Activated CD4-positive, alpha-beta T cell treated with anti-CD3 and anti-CD28 coated beads, Interleukin-2, amount 50 U/mL, for 4 hours (primary cell): ENCODE results near the gene FAM81B.

ENCODE experiments used
- DNase-seq, 2 experiments: peaks; one replicate each; pipeline ENCODE4 v3.0.0-alpha.2; 2020

Gene FAM81B

GRCh38 chr5:95486191-95486590 is 95.0 kb downstream of the FAM81B start:
- DNase-seq: no peak

GRCh38 chr5:95487880-95488279 is 96.7 kb downstream of the FAM81B start:
- no peak for DNase-seq
